OCI-LY7 (cell line): Measurements from ENCODE around the gene PSMB11. TPM values are rescaled to one million over a fixed set of nuclear protein-coding genes. Genes with fewer than 3 reads are reported as not detected.

ENCODE experiments used
- BruUV-seq: library from RNA; stranded (reverse); fragments of 400-500 nt; replicated peaks from 2 replicates; lab custom pipeline; 2021; lab: Mats Ljungman, UMichigan
- CTCF ChIA-PET: fragments of 300-600 bp; sonication (Branson Sonifier 250); formaldehyde crosslinking; loops from one replicate; lab custom pipeline; 2022; ENCODE audit warnings: antibody characterized with exemption; ENCODE audit not compliant: unreplicated experiment; lab: Charles Lee
- POLR2A ChIA-PET: fragments of 300-600 bp; sonication (Branson Sonifier 250); formaldehyde crosslinking; loops from one replicate; lab custom pipeline; 2022; ENCODE audit warnings: antibody characterized with exemption; lab: Charles Lee
- DNase-seq: peaks from one replicate; pipeline ENCODE4 v3.0.0-alpha.2; 2015; ENCODE audit warnings: low spot score
- H2AFZ ChIP-seq: fragments of 200-600 bp; sonication (generic), shearing (Covaris generic); 2 replicates; pipeline ENCODE4 v1.6.1; 2014; ENCODE audit warnings: mild to moderate bottlenecking, antibody characterized with exemption, low read length, moderate library complexity
- H3K27ac ChIP-seq: fragments of 200-600 bp; sonication (generic); 2 replicates; pipeline ENCODE4 v1.5.1; 2014; ENCODE audit warnings: mixed run types, low read depth, mild to moderate bottlenecking, moderate library complexity, low read length, inconsistent platforms; ENCODE audit not compliant: poor library complexity, severe bottlenecking
- H3K36me3 ChIP-seq: fragments of 200-600 bp; sonication (generic); 2 replicates; pipeline ENCODE4 v1.6.1; 2014; ENCODE audit warnings: mild to moderate bottlenecking, antibody characterized with exemption, low read length, moderate library complexity, mixed read lengths; ENCODE audit not compliant: insufficient read depth
- H3K4me1 ChIP-seq: fragments of 200-600 bp; sonication (generic); 2 replicates; pipeline ENCODE4 v1.5.1; 2014; ENCODE audit warnings: mild to moderate bottlenecking, low read length; ENCODE audit not compliant: insufficient read depth, poor library complexity, severe bottlenecking
- H3K4me2 ChIP-seq: fragments of 200-600 bp; sonication (generic); 2 replicates; pipeline ENCODE4 v1.6.1; 2014; ENCODE audit warnings: mild to moderate bottlenecking, low read length
- H3K4me3 ChIP-seq: fragments of 200-600 bp; sonication (generic); 2 replicates; pipeline ENCODE4 v1.5.1; 2014; ENCODE audit warnings: mild to moderate bottlenecking, low read depth, low read length; ENCODE audit not compliant: poor library complexity, severe bottlenecking
- H3K79me2 ChIP-seq: fragments of 200-600 bp; sonication (generic); 2 replicates; pipeline ENCODE4 v1.6.1; 2016; ENCODE audit warnings: low read depth, mild to moderate bottlenecking, low read length, moderate library complexity, mixed read lengths; ENCODE audit not compliant: insufficient read depth
- H3K9me2 ChIP-seq: fragments of 200-600 bp; sonication (generic); 2 replicates; pipeline ENCODE4 v1.6.1; 2016; ENCODE audit warnings: mild to moderate bottlenecking, low read length, mixed read lengths; ENCODE audit not compliant: insufficient read depth
- H3K9me3 ChIP-seq: fragments of 200-600 bp; sonication (generic); 2 replicates; pipeline ENCODE4 v1.6.1; 2014; ENCODE audit warnings: mild to moderate bottlenecking, mixed run types, low read length, mixed read lengths
- H4K20me1 ChIP-seq: fragments of 200-600 bp; sonication (generic); 2 replicates; pipeline ENCODE4 v1.6.1; 2014; ENCODE audit warnings: mild to moderate bottlenecking, antibody characterized with exemption, low read length, moderate library complexity, mixed read lengths; ENCODE audit not compliant: insufficient read depth
- CTCF ChIP-seq: fragments of 200-600 bp; sonication (generic); conservative IDR thresholded peaks from 2 replicates; pipeline ENCODE4 v1.5.1; 2014; ENCODE audit warnings: mild to moderate bottlenecking, antibody characterized with exemption, low read length, moderate library complexity, mixed read lengths
- EZH2phosphoT487 ChIP-seq: fragments of 200-600 bp; sonication (generic); IDR thresholded peaks from 2 replicates; pipeline ENCODE4 v1.6.1; 2018; ENCODE audit warnings: low read depth, borderline replicate concordance, mild to moderate bottlenecking, mixed run types, antibody characterized with exemption, low read length, moderate library complexity, mixed read lengths
- intact Hi-C: fragments of 100-400 bp; cut with micrococcal nuclease; formaldehyde crosslinking; loops from one replicate; pipeline ENCODE4 v1.10.0; 2022; ENCODE audit not compliant: unreplicated experiment
- total RNA-seq, 2 experiments: library from RNA; depleted of rRNA in 1 of 2; stranded (reverse); fragments of >200 nt in 1 of 2; shearing (Covaris generic) in 1 of 2; gene quantifications; 2 replicates each; pipeline ENCODE4 v1.2.3, GENCODE V29; 2014 to 2022

PSMB11 gene
- total RNA-seq, 2 experiments from 2014 or later: not detected

GRCh38 chr14:23086565-23086964 is 44.6 kb downstream of the PSMB11 start:
- no TSS peak for BruUV-seq
- TF ChIP-seq EZH2phosphoT487 (no peak), CTCF (no peak)
- Histone ChIP-seq H3K9me3 (no peaks in the 10 kb centered on the region), H3K36me3 (peaks cover 99% of the 10 kb centered on the region), H4K20me1 (no peaks in the 10 kb centered on the region), H3K79me2 (peaks cover 2% of the 10 kb centered on the region; the same call in 1 of the 2 replicates), H3K4me1 (no peaks in the 10 kb centered on the region), H2AFZ (no peak overlapping the region), H3K4me3 (no peak overlapping the region), H3K4me2 (no peak overlapping the region), H3K27ac (no peak overlapping the region), H3K9me2 (no peaks in the 10 kb centered on the region)
- no peak for DNase-seq
- CTCF ChIA-PET: no interaction called here
- POLR2A ChIA-PET: interaction anchor here (1.1 kb wide), 1 partner anchor 15 kb away, joined by 3 read pairs; no protein-coding TSS in a partner anchor
- intact Hi-C loops: no loop called here

- H3K9me3 ChIP-seq: no peaks in the 10 kb centered on the region
- H3K36me3 ChIP-seq: peaks cover 90% of the 10 kb centered on the region
- CTCF ChIA-PET: no interaction called here
- TF ChIP-seq CTCF (no peak), EZH2phosphoT487 (no peak)
- H3K9me2 ChIP-seq: no peaks in the 10 kb centered on the region
- BruUV-seq: no TSS peak
- H3K27ac ChIP-seq: no peak overlapping the region
- peaks cover 17% of the 10 kb centered on the region for H4K20me1 ChIP-seq
- intact Hi-C loops: no loop called here
- H3K79me2 ChIP-seq: peaks cover 32% of the 10 kb centered on the region
- no peak for DNase-seq
- POLR2A ChIA-PET: interaction anchor here (0.6 kb wide), 1 partner anchor 95 kb away, joined by 3 read pairs; no protein-coding TSS in a partner anchor
- H2AFZ ChIP-seq: no peak overlapping the region
- H3K4me2 ChIP-seq: no peak overlapping the region
- H3K4me3 ChIP-seq: no peak overlapping the region
- H3K4me1 ChIP-seq: peaks cover 11% of the 10 kb centered on the region
These were observed 47.7 kb downstream of the PSMB11 start for GRCh38 chr14:23089498-23090253.

GRCh38 chr14:23090254-23090636 is 48.2 kb downstream of the PSMB11 start:
- Histone ChIP-seq H3K9me3 (no peaks in the 10 kb centered on the region), H3K4me3 (no peak overlapping the region), H3K4me1 (peaks cover 11% of the 10 kb centered on the region), H4K20me1 (peaks cover 17% of the 10 kb centered on the region), H3K4me2 (no peak overlapping the region), H3K36me3 (peaks cover 85% of the 10 kb centered on the region), H3K79me2 (peaks cover 32% of the 10 kb centered on the region), H3K27ac (no peak overlapping the region), H2AFZ (no peak overlapping the region), H3K9me2 (no peaks in the 10 kb centered on the region)
- TF ChIP-seq CTCF (no peak), EZH2phosphoT487 (no peak)
- DNase-seq: no peak
- intact Hi-C loops: no loop called here
- CTCF ChIA-PET: no interaction called here
- POLR2A ChIA-PET: no interaction called here
- BruUV-seq: no TSS peak
